Body of pancreas (tissue), 4 donors: ENCODE data around the gene POMT2.

Source experiments
- CTCF ChIP-seq, 7 experiments: fragments of 450-650 bp in 4 of 7; fragments of 200-600 bp in 3 of 7; sonication (generic) in 3 of 7; IDR thresholded peaks; one replicate each; pipeline ENCODE4 v1.5.1; 2016 to 2019; ENCODE audit warnings: antibody characterized with exemption in 7 of 7
- POLR2A ChIP-seq, 3 donors: fragments of 450-650 bp; IDR thresholded peaks; one replicate each; pipeline ENCODE4 v1.6.1; 2016; ENCODE audit warnings: antibody characterized with exemption in 3 of 3, mild to moderate bottlenecking in 2 of 3

- no peak for TF ChIP-seq POLR2A (IDR thresholded peaks at IDR 0.05)
- TF ChIP-seq CTCF (IDR thresholded peaks at IDR 0.05), result no peak
Measured at GRCh38 chr14:77314539-77315457, 5.9 kb downstream of the POMT2 start.
